Loucy (cell line): Measurements from ENCODE around the gene MLLT10.

ENCODE experiments used
- CTCF ChIP-seq: fragments of 200-600 bp; sonication (generic); conservative IDR thresholded peaks from 2 replicates; pipeline ENCODE4 v1.5.1; 2014; ENCODE audit warnings: mild to moderate bottlenecking, antibody characterized with exemption, low read length
- EZH2phosphoT487 ChIP-seq: fragments of 200-600 bp; IDR thresholded peaks from 2 replicates; pipeline ENCODE4 v1.6.1; 2018; ENCODE audit warnings: antibody characterized with exemption, mild to moderate bottlenecking, moderate library complexity, borderline replicate concordance

GRCh38 chr10:21776883-21777282 lies 242.9 kb downstream of the MLLT10 start:
- TF ChIP-seq CTCF: no peak
- TF ChIP-seq EZH2phosphoT487: no peak
